Measurements from ENCODE around the gene CXCL3.

GRCh38 chr4:74021601-74022000 is 16.9 kb downstream of the CXCL3 start:
- TF ChIP-seq CTCF (conservative IDR thresholded peaks at IDR 0.05; ENCODE audit: low read length) = no peak
- TF ChIP-seq EZH2phosphoT487 (IDR thresholded peaks at IDR 0.05; ENCODE audit: borderline replicate concordance, low read depth, low read length) = no peak
